ENCODE data around the gene WWOX.

Gene WWOX

DNA sequence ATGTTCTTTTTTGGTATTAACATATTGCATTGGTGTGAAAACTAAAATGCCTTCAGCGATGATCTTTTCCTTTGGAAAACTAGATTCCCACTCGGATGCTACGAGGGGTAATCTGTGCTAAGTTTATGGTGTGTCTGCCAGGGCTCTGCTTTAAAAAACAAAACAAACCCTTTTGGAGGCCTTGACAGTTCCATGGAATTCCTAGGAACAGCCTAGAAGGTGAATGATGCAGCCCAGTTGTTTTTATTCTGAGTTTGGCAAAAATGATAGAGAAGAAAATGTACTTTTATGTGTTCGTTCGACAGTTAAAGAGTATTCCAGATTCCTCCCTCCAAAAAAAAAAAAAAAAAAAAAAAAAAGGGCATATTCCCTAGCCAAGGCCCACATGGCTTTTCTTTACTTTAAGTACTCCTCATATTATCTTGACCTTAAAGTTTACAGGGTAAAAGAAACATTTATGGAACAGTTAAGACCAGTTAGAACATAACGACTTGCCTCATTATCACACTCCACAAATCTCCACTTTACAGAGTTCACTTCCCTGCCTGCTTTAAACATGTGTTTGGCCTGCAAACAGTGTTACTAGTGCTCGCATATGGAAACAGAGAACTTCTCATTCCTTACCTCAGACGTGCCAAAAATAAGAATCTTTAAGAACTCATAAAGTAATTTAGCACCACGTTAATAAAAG lies 159.1 kb downstream of the WWOX start:
- DNase-seq (ENCODE audit: low read depth in 1 of 2, low spot score in 1 of 2) = no peak

GRCh38 chr16:78259873-78260272 lies 160.4 kb downstream of the WWOX start:
- DNase-seq (ENCODE audit: low read depth in 1 of 2, low spot score in 1 of 2) = no peak

DNA sequence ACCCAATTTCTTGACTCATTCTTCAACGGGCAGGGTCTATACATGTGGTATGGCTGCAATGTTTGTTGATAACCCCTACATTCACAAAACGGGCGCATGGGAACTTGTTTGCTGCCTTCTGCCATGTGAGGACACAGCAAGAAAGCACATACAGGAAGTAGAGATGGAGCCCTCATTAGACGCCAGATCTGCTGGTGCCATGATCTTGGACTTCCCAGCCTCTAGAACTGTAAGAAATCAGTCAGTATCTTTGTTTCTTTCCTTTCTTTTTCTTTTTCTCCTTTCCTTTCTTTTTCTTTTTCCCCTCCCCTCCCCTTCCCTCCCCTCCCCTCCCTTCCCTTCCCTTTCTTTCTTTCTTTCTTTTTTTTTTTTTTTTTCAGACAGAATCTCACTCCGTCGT lies 165.2 kb downstream of the WWOX start:
- no peak for DNase-seq (ENCODE audit: low read depth in 1 of 2, low spot score in 1 of 2)

DNA sequence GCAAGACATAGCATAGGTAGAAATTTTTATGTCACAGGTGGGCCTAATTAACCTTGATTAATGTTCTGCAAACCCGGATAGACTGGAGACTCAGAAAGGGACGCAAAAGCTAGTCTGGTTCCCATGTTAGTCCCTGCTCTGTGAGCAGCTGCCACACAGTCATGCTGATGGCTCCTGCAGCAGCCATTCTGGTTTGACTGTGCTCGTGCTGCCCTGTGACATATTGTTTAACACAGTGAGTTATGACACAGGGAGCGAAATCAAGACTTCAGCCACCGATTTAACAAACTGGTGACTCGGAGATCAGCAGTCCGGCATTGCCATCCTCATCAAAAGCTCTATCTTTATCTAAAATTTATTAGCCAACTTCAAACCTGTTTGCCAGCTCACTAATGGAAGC lies 169.8 kb downstream of the WWOX start:
- no peak for DNase-seq (ENCODE audit: low read depth in 1 of 2, low spot score in 1 of 2)

- no peak for DNase-seq (ENCODE audit: low read depth in 1 of 2, low spot score in 1 of 2)
Measured at GRCh38 chr16:78271981-78272380, 172.5 kb downstream of the WWOX start.

DNA sequence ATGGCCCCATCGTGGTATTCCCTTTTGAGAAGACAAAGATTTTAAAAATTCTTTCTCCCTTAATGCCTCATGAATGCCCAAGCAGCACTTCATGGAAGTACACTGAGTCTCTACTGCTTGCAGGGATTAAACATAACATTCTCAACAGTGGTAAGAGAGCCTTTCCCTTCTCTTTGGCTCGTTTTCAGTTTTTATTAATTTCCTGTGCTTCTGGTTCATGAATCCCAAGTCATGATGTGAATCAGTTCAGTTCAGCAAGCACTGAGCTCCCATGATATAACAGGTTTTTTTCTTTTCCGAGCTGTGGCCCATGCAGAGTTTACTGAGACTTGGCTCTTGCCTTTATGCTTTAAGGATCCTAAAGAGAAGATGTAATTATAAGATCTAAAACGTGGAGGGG lies 175.3 kb downstream of the WWOX start:
- no peak for DNase-seq (ENCODE audit: low read depth in 1 of 2, low spot score in 1 of 2)

GRCh38 chr16:78275420-78275819 lies 176.0 kb downstream of the WWOX start:
- DNase-seq (ENCODE audit: low read depth in 1 of 2, low spot score in 1 of 2) = no peak

GRCh38 chr16:78277321-78278055 lies 178.0 kb downstream of the WWOX start:
- no peak for DNase-seq (ENCODE audit: low read depth in 1 of 2, low spot score in 1 of 2)

DNA sequence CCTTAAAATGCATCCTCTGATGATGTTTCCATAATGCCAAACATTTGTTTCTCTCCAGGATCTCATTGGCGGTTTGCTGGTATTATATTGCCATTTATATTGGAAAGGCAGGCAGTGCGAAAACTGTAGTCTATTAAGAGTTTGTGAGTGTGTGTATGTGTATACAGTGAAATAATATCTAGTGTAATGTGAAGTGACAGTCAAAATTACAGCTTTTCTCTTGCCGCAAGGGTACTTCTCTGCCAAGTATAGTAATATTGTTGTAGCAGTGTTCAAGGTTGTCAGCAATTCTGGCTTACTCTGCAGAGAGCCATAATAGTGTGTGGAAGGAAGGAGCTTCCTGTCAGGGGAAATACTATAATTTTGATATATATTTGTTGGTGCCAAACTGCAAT lies 178.6 kb downstream of the WWOX start:
- no peak for DNase-seq (ENCODE audit: low read depth in 1 of 2, low spot score in 1 of 2)

- DNase-seq (ENCODE audit: low read depth in 1 of 2, low spot score in 1 of 2) = no peak
Measured at GRCh38 chr16:78281115-78281514, 181.7 kb downstream of the WWOX start.

DNA sequence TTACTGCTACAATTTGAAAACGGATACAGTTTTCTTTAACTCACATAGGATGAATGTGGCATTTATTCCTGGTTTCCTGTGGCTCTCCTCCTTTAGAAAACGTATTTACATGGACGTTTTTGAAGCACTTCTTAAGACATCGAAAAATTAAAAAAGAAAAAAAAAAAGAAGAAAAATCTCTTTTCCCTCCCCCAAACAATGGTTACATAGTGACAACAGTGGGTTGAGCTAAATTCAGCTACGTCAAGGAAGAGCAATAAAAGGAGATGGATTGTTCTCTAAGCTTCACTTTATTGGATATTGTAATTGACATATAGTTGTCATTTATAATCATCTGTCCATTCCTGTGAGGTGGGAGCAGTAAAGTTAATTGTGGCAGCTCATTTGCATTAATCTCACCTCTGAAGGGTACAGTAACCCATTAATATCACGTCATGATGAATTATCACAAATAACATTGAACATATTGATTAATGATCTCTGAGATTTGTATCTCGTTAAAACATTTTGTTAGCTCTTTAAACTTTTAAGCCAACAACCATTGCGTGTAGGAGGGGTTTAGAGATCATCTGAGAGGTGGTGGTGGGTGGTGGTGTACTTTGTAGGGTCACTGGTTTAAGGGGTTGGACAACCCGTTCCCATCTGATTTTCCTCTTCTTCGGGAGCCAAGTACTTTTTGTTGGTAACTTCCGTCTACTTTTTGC lies 184.2 kb downstream of the WWOX start:
- DNase-seq (ENCODE audit: low read depth in 1 of 2, low spot score in 1 of 2) = no peak

DNA sequence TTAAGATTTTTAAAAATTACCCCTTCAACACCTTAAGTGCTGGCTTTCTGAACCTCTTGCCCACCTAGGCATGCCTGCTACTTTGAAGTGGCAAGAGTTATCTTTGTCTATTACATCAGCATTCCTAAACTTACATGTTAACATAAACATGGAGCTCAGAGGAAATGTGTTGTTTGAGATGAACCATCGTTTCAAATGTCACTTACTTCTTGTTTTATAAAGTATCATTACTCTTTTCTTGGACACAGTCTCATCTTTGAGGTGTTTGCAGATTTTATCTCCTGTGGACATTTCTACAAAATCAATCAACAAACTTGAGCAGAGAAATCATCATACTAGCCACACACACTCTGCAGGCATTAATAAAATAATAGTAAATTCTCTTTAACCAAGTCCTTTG lies 184.9 kb downstream of the WWOX start:
- DNase-seq (ENCODE audit: low read depth in 1 of 2, low spot score in 1 of 2) = no peak

- no peak for DNase-seq (ENCODE audit: low read depth in 1 of 2, low spot score in 1 of 2)
Measured at GRCh38 chr16:78284957-78285434, 185.5 kb downstream of the WWOX start.

DNA sequence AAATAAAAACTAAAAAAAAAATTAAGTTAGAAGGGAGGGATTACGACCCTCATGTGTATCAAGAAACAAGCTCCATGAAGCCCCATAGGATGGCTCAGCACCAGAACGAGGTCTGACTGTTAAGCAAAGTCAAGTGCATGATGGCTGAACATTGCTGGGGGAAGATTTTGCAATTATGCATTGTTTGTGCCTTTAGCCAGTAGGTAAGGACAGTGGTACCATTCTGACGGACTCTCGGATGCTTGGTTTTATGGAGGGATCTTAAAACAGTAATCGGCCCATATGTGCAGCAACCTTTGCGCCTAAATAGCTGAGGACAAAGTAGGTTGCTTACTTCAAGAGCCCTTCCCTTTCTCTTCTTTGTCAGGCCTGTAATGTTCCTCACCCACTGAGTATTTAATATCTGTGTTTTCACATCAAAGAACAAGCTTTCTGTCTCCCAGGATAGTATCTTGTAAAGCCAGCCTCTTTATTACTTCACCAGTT lies 186.0 kb downstream of the WWOX start:
- DNase-seq (ENCODE audit: low read depth in 1 of 2, low spot score in 1 of 2) = no peak

DNA sequence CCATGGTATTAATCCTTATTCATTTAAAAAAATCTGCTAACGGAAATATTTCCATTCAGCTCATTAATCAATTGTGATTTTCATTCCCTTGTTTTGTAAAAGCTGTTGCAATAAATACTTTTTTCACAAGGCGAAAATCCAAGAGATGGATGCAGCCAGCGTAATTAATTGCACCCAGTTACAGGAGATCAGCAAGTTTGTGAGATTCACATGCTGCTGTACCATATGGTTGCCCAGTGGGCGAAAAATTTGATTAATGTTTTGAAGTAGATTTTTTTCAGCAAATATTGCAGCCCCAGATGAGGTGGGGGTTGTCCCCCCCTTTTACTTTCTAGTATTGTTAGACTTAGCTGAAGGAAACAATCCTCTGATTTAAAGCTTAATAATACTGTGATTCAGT lies 186.6 kb downstream of the WWOX start:
- DNase-seq (ENCODE audit: low read depth in 1 of 2, low spot score in 1 of 2) = no peak

GRCh38 chr16:78288888-78289287 lies 189.4 kb downstream of the WWOX start:
- DNase-seq (ENCODE audit: low read depth in 1 of 2, low spot score in 1 of 2) = no peak

GRCh38 chr16:78289373-78289772 lies 189.9 kb downstream of the WWOX start:
- DNase-seq (ENCODE audit: low read depth in 1 of 2, low spot score in 1 of 2) = no peak

GRCh38 chr16:78289844-78290277 lies 190.4 kb downstream of the WWOX start:
- DNase-seq (ENCODE audit: low read depth in 1 of 2, low spot score in 1 of 2) = no peak

GRCh38 chr16:78290395-78290794 lies 190.9 kb downstream of the WWOX start:
- DNase-seq (ENCODE audit: low read depth in 1 of 2, low spot score in 1 of 2) = no peak

DNA sequence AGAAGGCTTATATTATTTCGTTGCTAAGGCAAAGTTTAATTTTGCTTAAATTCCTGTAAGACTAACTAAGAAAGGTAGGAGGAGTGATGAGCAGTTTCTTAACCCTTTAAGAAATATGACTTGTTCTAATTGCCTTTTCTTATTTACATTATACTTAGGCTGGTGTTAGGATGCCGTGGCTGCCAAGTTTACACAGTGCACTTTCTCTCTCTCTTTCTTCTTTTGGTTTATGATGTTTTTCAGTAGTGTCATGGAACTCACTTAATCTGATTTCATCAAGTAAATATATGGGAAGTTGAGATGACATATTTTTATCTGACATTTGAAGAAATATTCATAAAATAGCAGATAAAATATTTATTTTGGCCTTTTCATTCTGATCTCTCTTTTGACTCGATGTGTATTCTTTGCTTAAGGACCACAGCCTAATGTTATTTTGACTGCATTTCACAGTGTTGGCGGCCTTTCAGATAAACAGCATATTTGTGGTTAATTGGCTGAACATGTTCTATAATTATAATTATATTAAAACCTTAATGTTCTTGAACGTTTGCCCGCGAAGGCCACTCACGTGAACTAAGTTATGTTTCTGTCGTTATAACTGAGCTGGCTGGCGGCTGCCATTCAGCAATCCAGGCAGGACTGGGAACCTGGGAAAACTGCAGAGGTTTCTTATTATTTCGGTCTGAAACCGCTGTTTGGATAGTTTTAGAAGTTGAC lies 191.6 kb downstream of the WWOX start:
- no peak for DNase-seq (ENCODE audit: low read depth in 1 of 2, low spot score in 1 of 2)

DNA sequence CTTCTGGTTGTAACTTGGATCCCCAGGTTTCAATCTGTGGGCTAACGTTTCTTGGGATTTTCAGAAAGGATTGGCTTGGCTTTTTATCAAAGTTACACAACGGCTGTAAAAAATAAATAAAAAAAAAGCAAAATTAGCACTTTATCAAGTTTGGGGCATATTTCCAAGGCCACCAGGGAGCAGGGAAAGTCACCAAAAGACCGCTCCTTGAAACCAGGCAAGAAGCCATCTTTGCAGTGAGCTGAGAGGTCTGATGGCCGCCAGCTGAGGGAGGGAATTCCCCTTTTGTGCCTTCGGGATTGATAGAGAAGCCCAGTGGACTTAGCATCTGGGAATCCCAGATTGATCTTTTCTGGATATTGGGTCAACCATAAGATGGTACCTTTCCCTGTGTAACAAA lies 192.2 kb downstream of the WWOX start:
- DNase-seq (ENCODE audit: low read depth in 1 of 2, low spot score in 1 of 2) = no peak

Data from activated T-helper 1 cell treated with anti-CD3 and anti-CD28 coated beads, Interleukin-2, amount 50 U/mL, for 16 hours (primary cell).